HFF-Myc (cell line): ENCODE data around the gene ARL3.

Source experiments
- DNase-seq: peaks from one replicate; pipeline ENCODE4 v3.0.0-alpha.2; 2011; ENCODE audit warnings: low read depth; ENCODE audit errors: extremely low read depth
- H3K4me3 ChIP-seq: replicated peaks from 2 replicates; pipeline ENCODE4 v1.5.1; 2011; ENCODE audit warnings: low read depth, mild to moderate bottlenecking, control low read depth, low read length
- CTCF ChIP-seq: IDR thresholded peaks from 2 replicates; pipeline ENCODE4 v1.5.1; 2012; ENCODE audit warnings: mild to moderate bottlenecking, low read depth, low read length, control low read depth; ENCODE audit errors: missing control alignments

ARL3 gene

GRCh38 chr10:102643336-102644065, 70.7 kb downstream of the ARL3 start:
- no peak for DNase-seq
- H3K4me3 ChIP-seq, result peak overlapping the region; percentile 95
- TF ChIP-seq CTCF, result no peak

GRCh38 chr10:102642736-102643335, 71.4 kb downstream of the ARL3 start:
- H3K4me3 ChIP-seq, result peak overlapping the region; percentile 95
- no peak for TF ChIP-seq CTCF
- no peak for DNase-seq

GRCh38 chr10:102641880-102642735, 72.1 kb downstream of the ARL3 start:
- TF ChIP-seq CTCF, result no peak
- DNase-seq, result peak; percentile 90
- peak overlapping the region; percentile 95 for H3K4me3 ChIP-seq

GRCh38 chr10:102641402-102641801, 72.8 kb downstream of the ARL3 start:
- no peak for DNase-seq
- TF ChIP-seq CTCF, result no peak
- H3K4me3 ChIP-seq, result peak overlapping the region; percentile 95

GRCh38 chr10:102639537-102639936, 74.7 kb downstream of the ARL3 start:
- DNase-seq, result no peak
- TF ChIP-seq CTCF, result no peak
- no peak overlapping the region for H3K4me3 ChIP-seq

GRCh38 chr10:102635377-102635776, 78.8 kb downstream of the ARL3 start:
- TF ChIP-seq CTCF, result no peak
- no peak overlapping the region for H3K4me3 ChIP-seq
- no peak for DNase-seq
